C4-2B (cell line): ENCODE results near the gene CBLN1.

Experiments used
- H3K27ac ChIP-seq: fragments of 450-650 bp; 2 replicates; pipeline ENCODE4 v1.5.1; 2017
- ZFX ChIP-seq: fragments of 450-650 bp; IDR thresholded peaks from 2 replicates; pipeline ENCODE4 v1.6.1; 2017
- TF ChIP-seq, protein P1 (sequence below): fragments of 450-650 bp; conservative IDR thresholded peaks from 2 replicates; pipeline ENCODE4 v1.5.1; 2017; ENCODE audit warnings: mild to moderate bottlenecking

Gene CBLN1

DNA sequence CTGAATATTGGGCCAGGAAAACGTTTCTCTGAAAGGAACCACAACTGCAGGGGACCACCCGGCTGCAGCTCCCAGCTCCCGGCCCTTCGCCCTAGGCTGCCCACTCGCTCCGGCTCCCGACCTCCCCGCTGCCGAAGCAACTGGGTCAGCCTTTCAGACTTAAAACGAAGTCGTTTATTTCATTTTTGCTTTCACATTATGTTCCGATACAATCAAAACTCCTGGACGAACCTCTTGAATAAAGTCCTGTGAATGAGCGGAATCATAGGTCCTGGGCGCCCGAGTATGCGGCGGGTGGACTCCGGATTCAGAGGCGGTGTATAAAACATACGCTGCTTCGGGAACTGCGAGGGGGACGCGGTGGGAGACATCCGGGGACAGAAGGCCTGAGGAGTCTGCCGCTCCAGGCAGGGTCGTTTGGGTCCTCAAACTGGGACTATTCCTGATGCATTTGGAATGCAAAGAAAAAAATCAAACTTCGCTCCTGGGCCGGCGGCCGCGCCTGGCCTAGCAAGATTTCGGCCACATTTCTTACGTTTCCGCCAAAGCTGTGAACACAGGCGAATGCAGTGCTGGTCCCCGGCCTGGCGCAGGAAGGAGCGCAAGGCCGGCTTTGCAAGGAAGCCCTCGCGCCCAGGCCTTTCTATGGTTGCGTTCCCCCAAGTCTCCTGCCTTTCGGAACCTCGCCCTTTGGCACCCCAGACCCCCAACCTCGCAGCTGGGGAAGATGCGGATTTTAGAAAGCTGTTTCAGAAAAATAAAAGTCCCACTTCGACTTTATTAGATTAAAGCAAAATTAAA lies 3.7 kb downstream of the CBLN1 start:
- TF ChIP-seq ZFX: no peak
- TF ChIP-seq, protein P1, sequence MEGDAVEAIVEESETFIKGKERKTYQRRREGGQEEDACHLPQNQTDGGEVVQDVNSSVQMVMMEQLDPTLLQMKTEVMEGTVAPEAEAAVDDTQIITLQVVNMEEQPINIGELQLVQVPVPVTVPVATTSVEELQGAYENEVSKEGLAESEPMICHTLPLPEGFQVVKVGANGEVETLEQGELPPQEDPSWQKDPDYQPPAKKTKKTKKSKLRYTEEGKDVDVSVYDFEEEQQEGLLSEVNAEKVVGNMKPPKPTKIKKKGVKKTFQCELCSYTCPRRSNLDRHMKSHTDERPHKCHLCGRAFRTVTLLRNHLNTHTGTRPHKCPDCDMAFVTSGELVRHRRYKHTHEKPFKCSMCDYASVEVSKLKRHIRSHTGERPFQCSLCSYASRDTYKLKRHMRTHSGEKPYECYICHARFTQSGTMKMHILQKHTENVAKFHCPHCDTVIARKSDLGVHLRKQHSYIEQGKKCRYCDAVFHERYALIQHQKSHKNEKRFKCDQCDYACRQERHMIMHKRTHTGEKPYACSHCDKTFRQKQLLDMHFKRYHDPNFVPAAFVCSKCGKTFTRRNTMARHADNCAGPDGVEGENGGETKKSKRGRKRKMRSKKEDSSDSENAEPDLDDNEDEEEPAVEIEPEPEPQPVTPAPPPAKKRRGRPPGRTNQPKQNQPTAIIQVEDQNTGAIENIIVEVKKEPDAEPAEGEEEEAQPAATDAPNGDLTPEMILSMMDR: no peak
- H3K27ac ChIP-seq: no peak overlapping the region

DNA sequence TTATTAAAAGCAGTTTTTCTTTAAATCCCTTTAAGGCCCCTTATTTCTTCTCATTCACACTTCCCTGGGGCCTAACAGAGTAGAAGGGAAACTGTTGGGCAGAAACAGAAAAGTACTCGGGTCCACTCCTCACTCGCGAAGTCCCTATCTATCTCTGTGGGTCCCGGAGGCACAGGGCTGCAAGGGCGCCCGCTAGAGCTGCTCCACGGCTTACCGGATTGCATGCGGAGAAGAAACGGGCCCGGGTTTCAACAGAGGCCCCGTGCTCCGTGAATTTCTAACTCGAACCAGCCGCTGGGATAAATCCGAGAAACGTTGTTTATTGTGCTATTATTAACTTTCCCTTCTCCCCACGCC lies 4.3 kb downstream of the CBLN1 start:
- TF ChIP-seq ZFX: no peak
- TF ChIP-seq, protein P1: no peak
- H3K27ac ChIP-seq: no peak overlapping the region

DNA sequence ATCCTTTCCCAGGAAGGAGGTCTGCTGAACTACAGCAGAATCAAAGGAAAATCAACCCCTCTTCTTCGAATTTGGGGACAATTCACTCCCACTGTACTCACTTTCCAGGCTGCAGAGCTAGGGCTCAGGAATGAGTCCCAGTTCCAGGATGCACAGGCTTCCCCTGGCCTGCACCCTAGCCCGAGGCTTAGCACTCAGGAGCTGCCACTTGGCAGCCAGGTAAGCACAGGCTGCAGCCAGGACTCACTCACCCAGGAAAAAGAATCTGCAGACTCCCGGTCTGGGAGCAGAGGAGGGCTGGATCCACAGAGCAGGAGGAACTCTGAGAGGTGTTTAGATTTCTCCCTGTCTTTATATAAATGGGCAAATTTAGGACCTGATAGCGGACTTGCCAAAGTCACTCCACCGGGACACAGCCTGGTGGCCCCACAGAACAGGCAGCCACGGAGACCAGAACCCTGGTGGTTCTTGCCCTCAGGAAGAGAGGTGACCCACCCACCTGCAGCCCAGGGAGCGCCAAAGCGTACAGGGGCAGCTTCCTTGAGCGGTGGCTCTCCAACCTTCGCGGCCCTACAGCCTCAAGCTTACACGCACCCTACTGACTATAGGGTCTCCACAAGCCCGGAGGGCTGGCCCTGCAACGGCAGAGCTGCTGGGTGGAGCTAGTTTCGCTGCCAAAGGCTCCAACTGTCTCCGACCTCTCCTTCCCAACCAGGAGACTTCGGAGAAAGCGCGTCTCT lies 4.8 kb downstream of the CBLN1 start:
- TF ChIP-seq, protein P1: no peak
- H3K27ac ChIP-seq: no peak overlapping the region

DNA sequence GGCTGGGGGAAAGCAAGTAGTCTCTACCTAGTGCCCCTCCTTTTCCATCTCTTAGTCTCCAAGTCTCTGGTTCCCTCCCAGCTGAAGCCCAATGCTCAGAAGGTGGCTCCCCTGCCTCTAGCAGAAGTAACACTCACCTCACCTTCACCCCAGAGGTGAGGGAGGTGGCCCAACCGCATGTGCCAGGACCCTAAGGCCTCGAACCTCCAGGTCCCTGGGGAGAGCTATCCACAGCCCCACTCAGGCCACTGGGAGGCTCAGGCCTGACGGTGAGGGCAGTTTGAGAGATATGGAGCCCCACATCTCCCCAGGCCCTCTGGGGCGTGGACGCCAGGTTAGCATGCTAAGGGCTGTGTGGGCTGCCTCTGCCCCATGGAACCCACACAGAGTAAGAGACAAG lies 5.8 kb downstream of the CBLN1 start:
- no peak overlapping the region for H3K27ac ChIP-seq
- TF ChIP-seq ZFX: no peak
- TF ChIP-seq, protein P1: no peak

DNA sequence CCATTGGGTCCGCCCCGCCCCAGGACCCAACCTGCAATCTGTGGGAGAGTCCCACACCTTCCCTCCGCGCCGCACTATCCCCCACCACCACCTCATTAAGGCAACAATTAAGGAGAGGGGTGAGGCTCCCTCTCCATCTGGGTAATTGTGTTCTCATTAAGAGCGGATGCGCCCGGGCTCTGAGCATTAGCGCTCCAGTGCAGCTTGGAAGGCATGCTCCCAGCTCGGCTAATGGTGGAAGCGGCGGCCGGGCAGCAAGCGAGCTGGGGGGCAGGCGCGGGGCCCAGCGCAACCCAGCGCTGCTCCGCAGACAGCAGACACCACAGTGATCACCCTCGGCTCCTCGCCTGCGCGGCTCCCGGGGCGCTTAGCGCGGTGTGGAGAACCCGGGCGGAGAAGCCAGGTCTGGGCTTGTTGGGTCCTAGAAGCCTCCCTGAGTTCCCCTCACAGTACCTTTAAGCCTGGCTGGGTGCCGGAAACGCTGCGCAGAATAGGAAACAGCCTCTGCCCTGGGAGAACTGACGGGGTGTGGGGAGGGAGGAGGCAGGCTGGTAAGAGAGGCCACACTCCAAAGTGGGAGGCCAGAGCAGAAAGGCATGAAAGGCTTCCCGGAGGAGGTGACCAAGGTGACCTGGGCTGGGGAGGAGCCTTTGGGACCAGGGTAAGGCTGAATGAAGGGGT lies 6.4 kb downstream of the CBLN1 start:
- H3K27ac ChIP-seq: no peak overlapping the region
- no peak for TF ChIP-seq ZFX
- TF ChIP-seq, protein P1: no peak

DNA sequence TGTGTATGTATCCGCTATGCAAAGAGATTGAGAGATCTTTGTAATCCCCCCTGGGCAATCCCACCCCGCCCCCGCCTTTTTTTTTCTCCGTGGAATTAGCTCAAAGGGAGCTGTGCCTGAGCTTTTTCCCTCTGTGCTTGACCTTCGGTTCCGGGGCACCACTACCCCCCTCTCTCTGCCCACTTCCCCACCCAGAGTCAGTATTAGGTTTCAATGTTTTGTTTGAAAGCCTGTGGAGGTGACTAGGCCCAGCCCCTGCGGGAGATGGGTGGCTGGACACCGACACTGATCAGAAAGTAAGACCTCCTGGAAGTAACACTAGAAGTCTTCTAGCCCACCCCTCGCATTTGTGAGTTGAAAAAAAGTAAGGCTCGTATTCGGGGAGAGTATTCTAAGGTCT lies 7.0 kb downstream of the CBLN1 start:
- H3K27ac ChIP-seq: no peak overlapping the region
- no peak for TF ChIP-seq ZFX
- TF ChIP-seq, protein P1: no peak

DNA sequence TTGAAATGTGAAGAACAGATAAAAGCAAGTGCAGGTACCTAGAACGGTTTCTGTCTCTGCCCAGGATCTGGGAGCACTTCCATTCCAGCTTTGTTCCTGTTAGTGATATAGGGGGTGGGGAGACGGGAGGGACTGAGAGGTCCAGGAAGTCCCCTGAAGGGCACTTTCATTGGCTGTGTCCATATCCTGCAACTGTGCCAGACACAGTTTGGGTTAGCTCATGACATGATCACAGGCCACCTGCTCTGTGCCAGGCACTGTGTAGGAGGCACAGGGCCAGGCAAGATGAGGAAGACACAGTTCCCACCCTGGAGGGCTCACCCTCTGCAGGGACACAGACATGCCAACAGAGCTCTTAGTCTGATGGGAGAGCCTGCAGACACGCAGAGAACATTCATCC lies 7.9 kb downstream of the CBLN1 start:
- TF ChIP-seq, protein P1: no peak
- TF ChIP-seq ZFX: no peak

More for the DNA sequence above, 7.9 kb downstream of the CBLN1 start:
- H3K27ac ChIP-seq: no peak overlapping the region
